HG03108 (cell line): ENCODE results near the gene MKNK2.
"Not testable (repeated sequence)": the region's sequence is repeated elsewhere in the genome, so short reads cannot be mapped to it uniquely, and the experiment has no call there.

Experiments
- ATAC-seq: cut with Tn5 transposase; IDR thresholded peaks from one replicate; pipeline ENCODE4 v1.9.1; 2021; ENCODE audit warnings: moderate library complexity; ENCODE audit not compliant: unreplicated experiment

The MKNK2 gene

GRCh38 chr19:2044709-2045500, 6.1 kb downstream of the MKNK2 start:
- no peak for ATAC-seq

DNA sequence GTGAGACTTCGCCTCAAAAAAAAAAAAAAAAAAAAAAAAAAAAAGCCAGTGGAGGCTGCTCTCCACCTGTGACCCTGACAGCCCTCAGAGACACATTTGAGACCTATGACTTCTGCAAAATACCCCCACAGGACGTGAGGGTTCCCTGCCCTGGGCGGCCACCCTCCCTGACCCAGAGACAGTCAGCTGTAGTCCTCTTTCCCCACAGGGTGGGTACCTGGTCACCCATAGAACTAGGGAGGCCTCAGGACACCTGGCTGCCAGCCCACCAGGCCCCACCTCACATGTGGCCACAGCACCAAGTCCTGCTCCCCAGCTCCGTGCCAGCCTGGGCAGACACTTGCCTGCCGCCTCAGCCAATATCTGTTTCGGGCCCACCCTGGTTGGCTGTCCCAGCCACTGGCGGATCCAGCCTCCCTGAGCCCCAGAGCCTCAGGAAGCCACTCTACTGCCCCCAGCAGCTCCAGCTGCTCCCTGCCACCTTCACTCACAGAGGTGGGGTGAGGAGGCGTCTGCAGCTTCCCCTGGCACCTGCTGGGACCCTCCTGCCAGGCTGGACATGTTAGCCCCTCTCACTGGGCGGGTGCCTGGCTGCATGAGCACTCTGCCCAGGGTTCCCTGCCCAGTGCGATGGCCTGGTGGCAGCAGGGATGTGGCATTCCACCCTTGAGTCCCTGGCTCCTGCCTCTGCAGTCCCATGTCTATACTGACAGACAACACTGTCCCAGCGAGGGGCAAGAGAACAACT, 6.9 kb downstream of the MKNK2 start:
- no peak for ATAC-seq

GRCh38 chr19:2043251-2043641, 7.8 kb downstream of the MKNK2 start:
- ATAC-seq, result no peak

DNA sequence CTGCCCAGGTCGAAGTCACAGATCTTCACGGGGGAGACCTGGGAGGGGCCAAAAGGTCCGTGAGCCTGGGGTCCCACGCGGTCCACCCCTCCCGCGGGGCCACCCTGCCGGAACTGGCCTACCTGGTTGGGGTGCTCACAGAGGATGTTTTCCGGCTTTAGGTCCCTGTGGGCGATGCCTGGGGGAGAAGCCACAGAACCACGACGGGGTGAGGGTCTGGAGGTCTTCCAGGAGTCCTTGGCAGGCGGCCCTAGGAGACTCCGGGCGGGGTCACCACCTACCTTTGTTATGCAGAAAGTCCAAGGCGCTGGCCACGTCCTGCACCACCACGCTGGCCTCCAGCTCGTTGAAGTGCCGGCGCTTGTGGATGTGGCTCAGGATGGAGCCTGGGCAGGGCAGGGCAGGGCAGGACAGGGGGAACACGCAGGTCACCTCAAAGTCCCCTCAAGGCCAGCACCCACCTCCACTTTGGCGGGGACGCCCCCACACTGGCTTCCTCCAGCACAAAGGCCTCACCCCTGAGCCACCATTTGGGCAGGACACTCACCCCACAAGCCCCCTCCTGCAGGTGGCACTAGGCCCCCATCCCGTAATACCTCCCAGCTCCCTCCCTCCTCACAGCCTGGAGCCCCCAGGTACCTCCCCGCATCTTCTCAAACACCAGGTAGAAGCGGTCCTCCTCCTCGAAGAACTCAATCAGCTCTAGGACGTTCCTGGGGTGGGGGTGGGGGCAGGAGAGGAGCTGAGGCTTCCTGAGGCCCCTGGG, 8.4 kb downstream of the MKNK2 start:
- no peak for ATAC-seq

GRCh38 chr19:2041683-2042484, 9.2 kb downstream of the MKNK2 start:
- ATAC-seq, result peak; percentile 47

GRCh38 chr19:2041433-2041682, 9.7 kb downstream of the MKNK2 start:
- ATAC-seq, result no peak

GRCh38 chr19:2040647-2041432, 10.2 kb downstream of the MKNK2 start:
- ATAC-seq, result no peak

DNA sequence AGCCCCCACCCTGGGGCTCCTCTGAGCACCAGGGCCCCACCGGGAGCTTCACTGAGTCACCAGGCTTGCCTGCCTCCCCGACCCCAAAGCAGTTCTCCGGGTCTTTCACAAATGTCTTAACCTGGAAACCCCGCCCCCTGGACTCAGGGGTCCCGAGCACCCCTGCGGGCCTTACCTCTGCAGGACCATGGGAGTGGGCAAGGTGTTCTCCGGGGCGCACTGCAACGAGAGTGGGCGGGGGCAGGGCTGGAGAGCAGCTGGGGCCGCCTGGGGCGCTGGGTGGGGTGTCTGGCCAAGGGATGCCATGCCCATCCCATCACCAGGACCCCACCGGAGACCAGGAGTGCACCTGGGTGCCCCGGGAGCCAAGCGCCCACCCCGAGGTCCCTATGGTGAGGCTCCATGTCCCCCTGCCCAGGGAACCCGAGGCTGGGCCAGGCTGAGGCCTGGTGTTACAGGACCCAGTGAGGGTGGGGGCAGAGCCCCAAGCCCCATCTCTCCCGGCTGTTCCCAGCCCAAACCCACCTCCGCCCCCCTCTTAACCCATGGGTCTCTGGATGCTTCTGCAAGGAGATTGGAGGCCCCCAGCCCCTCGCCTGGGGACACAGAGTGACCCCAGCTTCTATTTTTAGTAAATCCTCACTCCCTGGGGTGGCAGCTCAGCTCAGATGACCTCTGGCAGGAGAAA, 10.9 kb downstream of the MKNK2 start:
- ATAC-seq, result no peak

DNA sequence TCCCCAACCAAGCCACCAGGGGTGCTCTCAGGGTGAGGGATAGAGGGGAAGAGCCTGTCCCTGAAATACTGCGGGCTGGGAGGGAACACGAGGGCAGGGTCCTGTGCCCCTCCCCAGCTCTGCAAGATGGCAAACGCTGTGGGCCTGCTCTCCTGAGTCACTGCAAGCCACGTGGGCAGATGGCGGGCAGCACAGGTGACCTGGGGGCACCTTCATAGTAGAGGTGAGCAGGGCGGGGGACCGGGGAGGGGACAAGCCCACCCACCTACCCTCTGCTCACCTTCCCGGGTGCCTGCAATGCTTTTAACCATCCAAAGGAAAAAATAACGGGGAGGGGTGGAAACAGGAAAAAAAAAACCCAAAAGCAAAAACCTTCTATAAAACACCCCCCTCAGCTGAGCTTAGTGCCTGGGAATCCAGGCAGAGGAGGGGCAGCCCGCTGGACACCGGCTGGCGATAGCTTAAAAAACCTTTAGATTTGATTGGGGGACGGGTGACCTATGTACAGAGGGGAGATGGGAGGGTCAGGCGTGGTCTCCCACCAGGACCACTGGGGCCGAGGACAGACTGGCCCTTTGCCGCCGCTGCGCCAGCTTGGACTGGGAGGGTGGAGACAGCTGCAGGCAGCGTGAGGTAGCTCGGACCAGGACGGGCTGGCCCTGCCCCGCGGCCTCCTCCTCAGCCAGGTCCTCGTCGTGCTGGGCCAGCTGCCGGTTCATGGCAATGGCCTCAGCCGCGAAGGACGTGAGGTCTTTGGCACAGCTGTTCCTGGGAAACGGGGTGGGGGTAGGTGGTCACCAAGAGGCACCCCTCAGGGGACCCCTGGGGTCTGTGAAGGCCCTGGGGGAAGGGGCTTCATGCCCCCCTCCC, 11.7 kb downstream of the MKNK2 start:
- no peak for ATAC-seq

- no peak for ATAC-seq
Observed at GRCh38 chr19:2038284-2039088, 12.6 kb downstream of the MKNK2 start.

- no peak for ATAC-seq
Observed at GRCh38 chr19:2037651-2038255, 13.3 kb downstream of the MKNK2 start.

DNA sequence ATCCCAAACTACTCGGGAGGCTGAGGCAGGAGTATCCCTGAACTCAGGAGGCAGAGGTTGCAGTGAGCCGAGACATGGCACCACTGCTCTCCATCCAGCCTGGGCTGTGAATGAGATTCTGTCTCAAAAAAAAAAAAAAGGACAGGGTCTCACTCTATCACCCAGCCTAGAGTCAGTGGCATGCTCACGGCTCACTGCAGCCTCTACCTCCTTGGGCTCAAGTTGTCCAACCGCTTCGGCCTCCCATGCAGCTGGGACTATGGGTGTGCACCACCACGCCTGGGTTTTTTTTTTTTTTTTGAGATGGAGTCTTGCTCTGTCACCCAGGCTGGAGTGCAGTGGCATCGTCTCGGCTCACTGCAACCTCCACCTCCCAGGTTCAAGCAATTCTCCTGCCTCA, 14.6 kb downstream of the MKNK2 start:
- ATAC-seq, result no peak

- ATAC-seq, result no peak
Observed at GRCh38 chr19:2035590-2035991, 15.5 kb downstream of the MKNK2 start.

DNA sequence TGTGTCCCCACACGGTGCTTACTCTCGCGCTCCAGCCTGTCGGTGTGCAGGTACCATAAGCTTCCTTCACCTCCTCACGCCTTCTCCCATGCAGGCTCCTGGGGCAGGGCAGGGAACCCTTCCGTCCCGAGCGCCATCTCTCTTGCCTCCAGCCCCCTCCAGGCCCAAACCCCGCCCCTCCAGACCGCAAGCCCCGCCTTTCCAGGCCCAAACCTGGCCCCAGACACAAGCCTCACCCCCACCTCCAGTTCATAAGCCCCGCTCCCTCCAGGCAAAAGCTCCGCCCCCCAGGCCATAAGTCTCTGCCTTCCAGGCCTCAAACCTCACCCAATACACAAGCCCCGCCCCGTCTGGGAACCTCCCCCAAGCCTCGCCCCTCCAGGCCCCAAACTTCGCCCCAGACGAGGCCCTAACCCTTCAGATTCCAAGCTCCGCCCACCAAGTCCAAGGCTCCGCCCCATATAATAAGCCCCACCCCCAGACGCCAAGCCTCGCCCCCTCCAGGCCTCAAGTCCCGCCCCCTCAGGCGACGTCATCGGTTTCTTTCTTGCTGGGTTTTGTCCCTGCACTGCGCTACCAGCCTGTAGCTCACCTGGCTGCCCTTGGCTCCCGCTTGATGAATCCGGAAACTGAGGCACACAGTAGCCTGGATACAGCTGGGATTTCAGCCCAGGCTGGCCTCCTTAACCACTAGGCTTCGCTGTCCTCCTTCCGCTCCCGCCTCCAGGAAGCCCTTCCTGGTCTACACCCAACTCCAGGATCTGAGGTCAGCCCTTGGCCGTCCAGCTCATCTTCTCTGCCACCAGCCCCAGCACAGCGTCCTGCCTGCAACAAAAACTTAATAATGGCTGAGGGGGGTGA, 16.1 kb downstream of the MKNK2 start:
- no peak for ATAC-seq

DNA sequence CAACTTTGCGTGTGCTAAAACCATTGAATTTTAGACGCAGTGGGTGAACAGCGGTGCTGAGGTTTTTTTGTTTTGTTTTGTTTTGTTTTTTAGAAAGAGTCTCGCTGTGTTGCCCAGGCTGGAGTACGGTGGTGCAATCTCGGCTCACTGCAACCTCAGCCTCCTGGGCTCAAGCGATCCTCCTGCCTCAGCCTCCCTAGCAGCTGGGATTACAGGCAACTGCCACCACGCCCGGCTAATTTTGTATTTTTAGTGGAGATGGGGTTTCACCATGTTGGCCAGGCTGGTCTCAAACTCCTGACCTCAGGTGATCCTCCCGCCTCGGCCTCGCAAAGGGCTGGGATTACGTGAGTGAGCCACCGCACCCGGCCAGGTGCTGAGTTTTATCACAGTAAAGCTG, 16.8 kb downstream of the MKNK2 start:
- ATAC-seq, result not testable (repeated sequence)

- no peak for ATAC-seq
Observed at GRCh38 chr19:2033825-2034159, 17.3 kb downstream of the MKNK2 start.
